SJSA1 (cell line): ENCODE data around the gene KCNE4. TPM values are rescaled to one million over a fixed set of nuclear protein-coding genes. Genes with fewer than 3 reads are reported as not detected.

Experiments
- DNase-seq, 2 experiments: peaks; one replicate each; pipeline ENCODE4 v3.0.0-alpha.2; 2015 to 2020; ENCODE audit warnings: low spot score in 2 of 2, low read depth in 1 of 2
- H3K27ac ChIP-seq: fragments of 250-450 bp; sonication (Bioruptor Pico); 2 replicates; pipeline ENCODE4 v1.5.1; 2020; ENCODE audit warnings: mild to moderate bottlenecking, moderate library complexity
- H3K27me3 ChIP-seq: fragments of 250-450 bp; sonication (Bioruptor Pico); replicated peaks from 2 replicates; pipeline ENCODE4 v1.5.1; 2020; ENCODE audit warnings: mild to moderate bottlenecking, moderate library complexity
- H3K36me3 ChIP-seq: fragments of 250-450 bp; sonication (Bioruptor Pico); 2 replicates; pipeline ENCODE4 v1.5.1; 2020; ENCODE audit warnings: mild to moderate bottlenecking
- H3K4me1 ChIP-seq: fragments of 250-450 bp; sonication (Bioruptor Pico); replicated peaks from 2 replicates; pipeline ENCODE4 v1.6.1; 2021; ENCODE audit warnings: mild to moderate bottlenecking
- H3K4me3 ChIP-seq: fragments of 250-450 bp; sonication (Bioruptor Pico); 2 replicates; pipeline ENCODE4 v1.5.1; 2020; ENCODE audit warnings: mild to moderate bottlenecking
- H3K9me3 ChIP-seq: fragments of 250-450 bp; sonication (Bioruptor Pico); replicated peaks from 2 replicates; pipeline ENCODE4 v1.5.1; 2020; ENCODE audit warnings: mild to moderate bottlenecking
- total RNA-seq: library from RNA; depleted of rRNA; stranded (reverse); fragments of >200 nt; shearing (Covaris generic); gene quantifications from 2 replicates; pipeline ENCODE4 v1.2.3, GENCODE V29; 2014

KCNE4 gene
- total RNA-seq, 1 experiment from 2014 or later = 4.3 TPM

GRCh38 chr2:223056701-223057418 is 4.9 kb downstream of the KCNE4 start:
- Histone ChIP-seq H3K36me3 (no peaks in the 10 kb centered on the region), H3K9me3 (no peaks in the 10 kb centered on the region), H3K27ac (no peak overlapping the region), H3K4me1 (peaks cover 49% of the 10 kb centered on the region), H3K4me3 (no peak overlapping the region), H3K27me3 (no peaks in the 10 kb centered on the region)
- DNase-seq = no peak

- Histone ChIP-seq H3K4me1 (peaks cover 48% of the 10 kb centered on the region), H3K36me3 (no peaks in the 10 kb centered on the region), H3K27me3 (no peaks in the 10 kb centered on the region), H3K4me3 (no peak overlapping the region), H3K27ac (no peak overlapping the region), H3K9me3 (no peaks in the 10 kb centered on the region)
- no peak for DNase-seq
These were observed 5.6 kb downstream of the KCNE4 start for GRCh38 chr2:223057569-223057968.

- no peak overlapping the region for H3K27ac ChIP-seq
- DNase-seq = no peak
These were observed 7.1 kb downstream of the KCNE4 start for GRCh38 chr2:223058952-223059716.

GRCh38 chr2:223060201-223060825 is 8.3 kb downstream of the KCNE4 start:
- H3K27ac ChIP-seq = no peak overlapping the region
- H3K27me3 ChIP-seq = no peaks in the 10 kb centered on the region
- no peaks in the 10 kb centered on the region for H3K9me3 ChIP-seq
- DNase-seq = no peak
- no peaks in the 10 kb centered on the region for H3K36me3 ChIP-seq
- no peak overlapping the region for H3K4me3 ChIP-seq
- H3K4me1 ChIP-seq = peaks cover 23% of the 10 kb centered on the region

More at GRCh38 chr2:223058952-223059716, 7.1 kb downstream of the KCNE4 start:
- Histone ChIP-seq H3K4me3 (no peak overlapping the region), H3K9me3 (no peaks in the 10 kb centered on the region), H3K27me3 (no peaks in the 10 kb centered on the region), H3K36me3 (no peaks in the 10 kb centered on the region), H3K4me1 (peaks cover 33% of the 10 kb centered on the region)

GRCh38 chr2:223062396-223062795 is 10.4 kb downstream of the KCNE4 start:
- no peak overlapping the region for H3K27ac ChIP-seq
- H3K9me3 ChIP-seq = no peaks in the 10 kb centered on the region
- no peaks in the 10 kb centered on the region for H3K27me3 ChIP-seq
- DNase-seq = no peak
- H3K4me1 ChIP-seq = peaks cover 15% of the 10 kb centered on the region
- H3K36me3 ChIP-seq = no peaks in the 10 kb centered on the region
- H3K4me3 ChIP-seq = no peak overlapping the region

- Histone ChIP-seq H3K9me3 (no peaks in the 10 kb centered on the region), H3K4me1 (peaks cover 15% of the 10 kb centered on the region), H3K27me3 (no peaks in the 10 kb centered on the region), H3K36me3 (no peaks in the 10 kb centered on the region), H3K27ac (no peak overlapping the region), H3K4me3 (no peak overlapping the region)
- DNase-seq = no peak
These were observed 13.1 kb downstream of the KCNE4 start for GRCh38 chr2:223065107-223065506.

- H3K36me3 ChIP-seq = no peaks in the 10 kb centered on the region
- H3K9me3 ChIP-seq = no peaks in the 10 kb centered on the region
- DNase-seq = no peak
- no peak overlapping the region for H3K4me3 ChIP-seq
- no peak overlapping the region for H3K27ac ChIP-seq
- H3K4me1 ChIP-seq = peaks cover 8% of the 10 kb centered on the region
- H3K27me3 ChIP-seq = no peaks in the 10 kb centered on the region
These were observed 14.7 kb downstream of the KCNE4 start for GRCh38 chr2:223066721-223067120.

- Histone ChIP-seq H3K27ac (no peak overlapping the region), H3K27me3 (no peaks in the 10 kb centered on the region), H3K4me3 (no peak overlapping the region), H3K36me3 (no peaks in the 10 kb centered on the region), H3K4me1 (no peaks in the 10 kb centered on the region), H3K9me3 (no peaks in the 10 kb centered on the region)
- no peak for DNase-seq
These were observed 16.1 kb downstream of the KCNE4 start for GRCh38 chr2:223068071-223068470.

- H3K36me3 ChIP-seq = no peaks in the 10 kb centered on the region
These were observed 17.5 kb downstream of the KCNE4 start for GRCh38 chr2:223069465-223069864.

GRCh38 chr2:223069988-223070387 is 18.0 kb downstream of the KCNE4 start:
- no peaks in the 10 kb centered on the region for H3K9me3 ChIP-seq
- no peaks in the 10 kb centered on the region; the same call in 1 of the 2 replicates for H3K4me1 ChIP-seq
- H3K36me3 ChIP-seq = no peaks in the 10 kb centered on the region
- H3K27ac ChIP-seq = no peak overlapping the region
- no peak overlapping the region for H3K4me3 ChIP-seq
- no peak for DNase-seq
- no peaks in the 10 kb centered on the region for H3K27me3 ChIP-seq

More at GRCh38 chr2:223069465-223069864, 17.5 kb downstream of the KCNE4 start:
- Histone ChIP-seq H3K4me3 (no peak overlapping the region), H3K27ac (no peak overlapping the region), H3K4me1 (no peaks in the 10 kb centered on the region), H3K27me3 (no peaks in the 10 kb centered on the region), H3K9me3 (no peaks in the 10 kb centered on the region)
- no peak for DNase-seq

GRCh38 chr2:223071139-223071538 is 19.1 kb downstream of the KCNE4 start:
- Histone ChIP-seq H3K27ac (no peak overlapping the region), H3K27me3 (no peaks in the 10 kb centered on the region), H3K4me3 (no peak overlapping the region), H3K9me3 (no peaks in the 10 kb centered on the region), H3K36me3 (no peaks in the 10 kb centered on the region), H3K4me1 (peaks cover 11% of the 10 kb centered on the region)
- DNase-seq = no peak

- Histone ChIP-seq H3K27ac (no peak overlapping the region), H3K4me3 (no peak overlapping the region), H3K4me1 (peaks cover 19% of the 10 kb centered on the region), H3K36me3 (no peaks in the 10 kb centered on the region), H3K27me3 (no peaks in the 10 kb centered on the region), H3K9me3 (no peaks in the 10 kb centered on the region)
- no peak for DNase-seq
These were observed 20.8 kb downstream of the KCNE4 start for GRCh38 chr2:223072826-223073225.

GRCh38 chr2:223075301-223076270 is 23.6 kb downstream of the KCNE4 start:
- Histone ChIP-seq H3K4me3 (no peak overlapping the region), H3K9me3 (no peaks in the 10 kb centered on the region), H3K27ac (peak overlapping the region; percentile 38), H3K27me3 (no peaks in the 10 kb centered on the region), H3K36me3 (no peaks in the 10 kb centered on the region), H3K4me1 (peaks cover 19% of the 10 kb centered on the region)
- peak in 1 of 2 experiments; percentile 52 for DNase-seq
